ENCODE results near the gene STK11IP.

DNA sequence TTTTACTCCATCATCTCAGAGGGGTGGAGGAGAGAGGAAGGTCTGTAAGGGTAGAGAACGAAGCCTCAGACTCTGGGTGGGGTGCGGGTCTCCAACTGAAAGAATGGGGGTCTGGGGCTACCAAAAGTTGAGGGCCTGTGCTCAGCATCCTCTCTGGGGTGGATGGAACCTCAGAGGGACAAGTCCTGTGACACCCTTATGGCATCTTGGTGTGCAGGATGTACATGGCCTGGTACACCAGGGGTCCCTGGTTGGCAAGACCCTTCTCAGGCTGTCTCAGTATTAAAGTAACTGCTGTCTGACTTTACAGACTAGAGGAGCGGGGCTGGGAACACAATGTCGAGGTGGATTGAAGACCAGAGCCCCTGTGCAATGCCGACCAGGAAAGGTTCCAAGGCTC is 27.5 kb downstream of the STK11IP start:
- TF ChIP-seq, protein P1, sequence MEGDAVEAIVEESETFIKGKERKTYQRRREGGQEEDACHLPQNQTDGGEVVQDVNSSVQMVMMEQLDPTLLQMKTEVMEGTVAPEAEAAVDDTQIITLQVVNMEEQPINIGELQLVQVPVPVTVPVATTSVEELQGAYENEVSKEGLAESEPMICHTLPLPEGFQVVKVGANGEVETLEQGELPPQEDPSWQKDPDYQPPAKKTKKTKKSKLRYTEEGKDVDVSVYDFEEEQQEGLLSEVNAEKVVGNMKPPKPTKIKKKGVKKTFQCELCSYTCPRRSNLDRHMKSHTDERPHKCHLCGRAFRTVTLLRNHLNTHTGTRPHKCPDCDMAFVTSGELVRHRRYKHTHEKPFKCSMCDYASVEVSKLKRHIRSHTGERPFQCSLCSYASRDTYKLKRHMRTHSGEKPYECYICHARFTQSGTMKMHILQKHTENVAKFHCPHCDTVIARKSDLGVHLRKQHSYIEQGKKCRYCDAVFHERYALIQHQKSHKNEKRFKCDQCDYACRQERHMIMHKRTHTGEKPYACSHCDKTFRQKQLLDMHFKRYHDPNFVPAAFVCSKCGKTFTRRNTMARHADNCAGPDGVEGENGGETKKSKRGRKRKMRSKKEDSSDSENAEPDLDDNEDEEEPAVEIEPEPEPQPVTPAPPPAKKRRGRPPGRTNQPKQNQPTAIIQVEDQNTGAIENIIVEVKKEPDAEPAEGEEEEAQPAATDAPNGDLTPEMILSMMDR (IDR thresholded peaks at IDR 0.05), result no peak
- no peak for TF ChIP-seq POLR2A (IDR thresholded peaks at IDR 0.05)
